GM21737 (cell line): ENCODE measurements around the gene KRT38.
"Not testable (repeated sequence)": the region's sequence is repeated elsewhere in the genome, so short reads cannot be mapped to it uniquely, and the experiment has no call there.

Source experiments
- ATAC-seq: cut with Tn5 transposase; IDR thresholded peaks from one replicate; pipeline ENCODE4 v1.9.1; 2021; ENCODE audit warnings: mild to moderate bottlenecking, moderate library complexity; ENCODE audit not compliant: unreplicated experiment

KRT38 gene

DNA sequence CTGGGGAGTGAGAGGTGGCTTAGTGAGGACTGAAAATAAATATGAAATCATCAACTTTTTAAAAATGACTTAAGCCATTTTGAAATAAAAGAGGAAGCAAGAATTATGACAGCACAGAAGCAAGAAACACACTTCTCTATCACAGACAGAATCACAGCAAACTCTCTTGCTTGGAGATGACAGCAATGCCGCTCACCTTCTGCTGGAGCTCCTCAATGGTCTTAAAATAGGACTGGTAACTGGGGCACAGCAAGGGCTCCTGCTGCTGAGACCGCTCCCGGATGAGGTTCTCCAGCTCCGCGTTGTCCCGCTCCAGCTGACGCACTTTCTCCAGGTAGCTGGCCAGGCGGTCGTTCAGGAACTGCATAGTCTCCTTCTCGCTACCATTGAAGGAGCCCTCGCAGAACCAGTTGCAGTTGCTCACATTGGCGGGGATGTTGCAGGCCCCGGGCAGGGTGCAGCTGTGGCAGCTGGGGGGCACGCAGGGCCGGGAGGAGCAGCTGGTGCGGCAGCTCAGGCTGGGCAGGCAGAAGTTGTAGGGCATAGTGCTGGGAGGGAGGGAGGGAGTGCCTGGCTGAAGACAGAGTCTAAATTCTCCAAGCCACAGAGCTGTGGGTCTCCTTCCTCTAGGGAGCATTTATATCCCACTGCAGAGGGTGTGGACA, 43.7 kb downstream of the KRT38 start, which contains the start of gene KRT31:
TSS of gene KRT31 (minus strand) at position 613 of the 665 bp plus-strand sequence. CDS start at position 544, 69 bp downstream.
- ATAC-seq: no peak

DNA sequence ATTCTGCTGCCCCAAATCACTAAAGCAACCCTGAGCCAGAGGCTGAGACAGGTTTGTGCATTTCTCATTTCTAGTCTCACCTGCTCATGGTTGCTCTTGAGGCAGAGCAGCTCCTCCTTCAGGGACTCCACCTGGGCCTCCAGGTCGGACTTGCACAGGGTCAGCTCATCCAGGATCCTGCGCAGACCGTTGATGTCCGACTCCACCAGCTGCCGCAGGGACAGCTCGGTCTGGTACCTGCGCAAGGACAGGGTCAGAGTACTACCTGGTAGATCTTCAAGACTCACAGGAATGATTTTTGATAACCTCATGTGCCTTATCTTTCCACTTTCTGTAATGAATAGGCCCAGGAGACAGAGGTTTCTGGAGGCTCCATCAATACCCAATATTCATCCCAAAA, 44.4 kb downstream of the KRT38 start:
- no peak for ATAC-seq

DNA sequence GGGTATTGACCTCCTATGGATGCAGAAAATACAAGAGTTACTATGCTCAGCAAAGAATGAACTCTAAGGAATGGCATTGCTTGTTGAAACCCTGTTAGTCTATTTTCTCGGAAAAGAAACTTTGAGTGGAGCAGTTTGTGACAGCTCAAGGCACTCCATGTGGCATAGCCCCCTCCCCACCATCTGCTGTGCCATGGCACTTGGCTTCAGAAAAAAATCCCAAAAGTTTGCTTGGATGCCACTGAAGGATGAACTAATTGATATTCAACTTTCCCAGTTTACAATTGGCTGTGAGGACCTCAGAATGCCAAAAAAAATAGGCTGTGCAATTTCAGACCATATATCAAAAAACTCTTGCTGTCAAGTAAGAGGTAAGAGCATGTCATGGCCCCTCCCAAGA, 45.2 kb downstream of the KRT38 start:
- no peak for ATAC-seq

DNA sequence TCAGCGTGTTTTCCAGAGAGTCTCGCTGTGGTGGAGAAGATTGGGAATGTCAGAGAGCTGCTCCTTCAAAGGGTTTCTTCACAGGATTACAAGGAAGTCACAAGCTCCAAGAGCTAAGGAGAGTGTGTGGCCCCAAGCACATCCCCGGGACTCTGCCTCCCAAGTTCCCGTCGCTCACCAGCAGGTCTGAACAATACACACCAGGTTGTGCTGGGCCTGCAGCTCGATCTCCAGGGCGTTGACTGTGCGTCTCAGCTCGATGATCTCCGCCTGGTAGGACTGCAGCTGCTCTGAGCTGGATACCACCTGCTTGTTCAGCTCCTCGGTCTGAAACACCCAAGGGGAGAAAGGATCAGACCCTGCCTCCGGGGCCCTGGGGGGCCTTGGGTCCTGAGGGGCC, 45.7 kb downstream of the KRT38 start:
- not testable (repeated sequence) for ATAC-seq

DNA sequence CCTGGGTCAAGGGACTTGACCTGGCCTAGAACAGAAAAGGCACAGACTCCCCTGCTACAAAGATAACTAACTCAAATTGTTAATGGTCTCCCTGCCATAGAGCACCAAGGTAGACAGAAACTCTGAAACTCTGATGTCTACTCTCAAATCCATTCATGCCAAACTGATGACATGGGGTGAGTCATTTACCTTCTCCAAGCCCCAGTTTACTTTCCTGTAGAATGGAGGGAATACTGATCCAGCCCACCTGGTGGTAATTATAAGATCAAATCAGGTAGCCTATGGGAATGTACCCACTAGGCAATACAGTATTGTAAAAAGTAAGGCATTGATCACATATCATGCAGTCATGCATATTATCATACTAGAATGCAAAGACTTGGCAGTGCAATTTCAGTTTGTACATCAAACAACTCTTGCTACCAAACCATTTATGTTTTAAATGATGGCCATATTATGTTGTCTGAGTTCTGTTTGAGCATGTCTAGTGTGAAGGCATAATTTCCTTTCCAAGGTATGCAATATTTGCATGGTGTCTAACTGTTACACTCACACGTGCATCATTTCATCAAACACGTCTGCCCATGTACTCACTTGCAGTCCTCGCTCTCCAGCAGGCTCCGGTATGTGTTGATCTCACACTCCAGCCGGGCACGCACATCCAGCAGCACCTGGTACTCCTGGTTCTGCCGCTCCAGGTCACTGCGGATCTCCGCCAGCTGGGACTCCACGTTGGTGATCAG, 46.4 kb downstream of the KRT38 start:
- no peak for ATAC-seq

DNA sequence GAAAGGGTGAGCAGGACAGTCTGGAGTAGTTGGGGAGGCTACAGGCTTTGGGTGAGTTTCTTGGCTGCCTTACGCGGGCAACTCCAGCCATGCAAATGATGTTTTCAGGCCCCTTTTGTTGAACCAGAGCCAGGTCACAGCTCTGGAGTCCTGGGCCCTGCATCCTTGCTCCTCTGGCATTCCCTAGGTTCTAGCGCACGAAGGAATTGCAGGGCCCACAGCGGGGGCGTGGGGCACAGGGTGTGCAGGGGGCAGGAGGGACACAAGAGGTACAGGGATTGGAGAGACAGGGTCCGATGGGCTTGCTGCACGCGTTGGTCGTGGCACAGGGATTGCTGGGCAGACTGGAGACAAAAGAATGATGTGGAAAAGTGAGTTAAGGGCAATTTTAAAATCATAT, 47.0 kb downstream of the KRT38 start:
- no peak for ATAC-seq

DNA sequence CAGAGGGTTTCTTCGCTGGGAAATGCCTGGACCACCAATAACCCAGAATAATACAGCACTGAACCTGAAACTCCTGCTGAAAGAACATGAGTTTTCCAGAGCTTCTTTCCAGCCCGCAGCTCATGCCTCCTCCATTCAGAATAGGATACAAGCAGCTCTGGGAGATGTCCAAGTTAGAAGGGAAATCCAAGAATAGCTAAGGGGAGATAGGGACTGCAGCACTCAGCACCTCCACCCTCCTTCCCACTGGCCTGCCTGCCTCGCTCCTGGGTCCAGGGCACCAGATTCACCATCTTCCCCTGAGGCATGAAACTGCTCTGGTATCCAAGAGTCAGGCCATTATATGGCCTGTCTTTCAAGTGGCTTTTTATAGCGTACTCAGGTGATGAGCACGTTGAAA, 47.5 kb downstream of the KRT38 start:
- ATAC-seq: no peak

DNA sequence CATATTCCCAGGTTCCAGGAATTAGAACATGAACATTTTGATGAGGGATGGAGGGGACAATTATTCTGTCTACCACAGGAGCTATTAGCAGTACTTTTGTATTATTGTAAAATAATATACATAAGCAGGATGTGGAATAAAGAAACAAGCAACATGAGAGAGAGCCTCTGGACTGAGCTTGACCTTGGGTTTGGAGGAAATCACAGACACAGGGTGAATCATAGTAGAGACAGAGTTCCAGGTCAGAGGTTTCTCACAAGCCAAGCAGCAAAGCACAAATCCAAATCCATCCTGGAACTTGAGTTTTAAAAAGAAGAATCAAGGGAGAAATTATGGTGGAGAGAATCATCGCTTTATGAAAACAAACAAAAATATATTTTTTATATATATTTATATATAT, 48.5 kb downstream of the KRT38 start:
- ATAC-seq: no peak

DNA sequence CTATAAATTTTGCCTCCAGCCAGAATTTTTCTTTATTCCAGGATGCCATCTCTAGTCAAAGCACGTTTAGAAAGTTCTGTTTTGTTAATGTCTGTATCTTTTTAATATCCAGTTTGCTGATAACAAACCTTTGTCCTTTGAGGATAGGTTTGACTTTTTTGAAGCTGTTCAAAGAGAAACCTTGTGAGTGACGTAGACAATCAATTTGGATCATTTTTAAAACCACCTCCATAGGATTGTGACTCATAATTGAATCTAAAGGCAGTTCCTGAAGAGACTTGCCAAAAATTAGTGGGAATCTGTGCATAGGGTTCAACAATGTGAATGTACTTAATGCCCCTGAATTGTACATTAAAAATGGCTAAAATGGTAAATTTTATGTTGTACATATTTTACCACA, 49.2 kb downstream of the KRT38 start:
- no peak for ATAC-seq

DNA sequence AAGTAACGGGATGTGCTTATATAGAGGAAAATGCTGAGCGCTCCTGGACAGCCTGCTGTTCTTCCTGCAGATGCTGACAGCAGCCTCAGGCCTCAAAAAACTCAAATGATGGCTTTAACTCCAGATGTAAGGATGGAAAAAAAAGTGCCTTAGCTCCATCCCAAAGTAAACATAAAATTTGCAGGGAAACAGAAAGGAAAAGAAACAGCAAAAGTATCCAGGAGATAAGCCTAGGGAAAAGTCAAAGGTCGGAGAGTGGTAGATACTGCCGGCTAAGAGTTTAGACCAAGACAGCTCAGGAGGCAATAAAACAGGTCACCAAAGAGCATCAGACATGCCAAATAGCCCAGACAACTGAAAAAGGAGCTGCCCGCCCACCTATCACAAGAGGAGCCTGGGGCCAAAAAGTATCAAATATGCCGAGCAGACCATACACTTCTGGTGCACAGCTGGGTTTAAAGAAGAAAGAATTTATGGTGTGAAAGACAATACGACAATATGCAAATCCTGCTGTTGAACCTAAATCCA, 50.3 kb downstream of the KRT38 start:
- ATAC-seq: no peak

DNA sequence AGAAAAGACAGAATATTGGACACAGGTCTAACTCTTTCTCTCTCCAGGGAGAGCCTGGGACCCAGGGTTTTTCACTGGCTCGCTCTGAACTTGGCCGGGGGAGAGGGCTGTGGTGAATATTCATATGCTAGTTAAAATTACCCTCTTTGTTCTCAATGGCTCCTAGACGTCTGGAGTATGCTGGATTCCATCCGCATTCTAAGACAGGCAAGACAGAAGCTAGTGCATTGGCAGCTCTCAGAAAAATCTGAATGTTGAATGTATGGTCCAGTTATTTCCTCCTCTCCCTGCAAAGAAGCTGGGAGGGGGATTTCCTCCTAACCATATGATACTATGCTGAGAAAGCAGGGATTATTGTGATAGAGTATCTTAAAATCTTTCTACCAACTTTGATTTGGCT, 53.1 kb downstream of the KRT38 start:
- no peak for ATAC-seq

DNA sequence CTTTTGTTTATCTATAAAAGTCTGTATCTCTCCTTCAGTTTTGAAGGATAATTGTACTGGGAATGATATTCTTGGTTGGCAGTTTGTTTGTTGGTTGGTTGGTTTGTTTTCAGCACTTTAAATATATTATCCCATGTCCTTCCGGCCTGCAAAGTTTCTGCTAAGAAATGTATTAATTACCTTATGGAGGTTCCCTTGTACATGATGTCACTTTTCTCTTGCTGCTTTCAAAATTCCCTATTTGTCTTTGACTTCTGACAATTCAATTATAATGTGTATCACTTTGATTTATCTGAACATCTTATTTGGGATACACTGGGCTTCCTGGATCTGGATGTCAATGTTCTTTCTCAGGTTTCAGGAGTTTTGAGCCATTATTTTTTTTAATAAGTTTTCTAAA, 54.6 kb downstream of the KRT38 start:
- no peak for ATAC-seq
